HEK293 (cell line): ENCODE measurements around the gene NMD3.
A peak's percentile ranks its signal among the peaks of the same experiment; 100 is the strongest.

Source experiments
- BCL11B ChIP-seq: fragments of 450-650 bp; formaldehyde crosslinking; IDR thresholded peaks from 2 replicates; pipeline ENCODE4 v1.5.1; 2016; ENCODE audit warnings: low read depth, missing biosample characterization, missing genetic modification characterization
- CTCF ChIP-seq: fragments of 450-650 bp; formaldehyde crosslinking; IDR thresholded peaks from 2 replicates; pipeline ENCODE4 v1.5.1; 2016; ENCODE audit warnings: missing biosample characterization, missing genetic modification characterization
- HIC1 ChIP-seq: fragments of 450-650 bp; formaldehyde crosslinking; IDR thresholded peaks from 2 replicates; pipeline ENCODE4 v1.5.1; 2016; ENCODE audit warnings: missing biosample characterization, missing genetic modification characterization
- INSM2 ChIP-seq: fragments of 450-650 bp; formaldehyde crosslinking; IDR thresholded peaks from 2 replicates; pipeline ENCODE4 v1.5.1; 2016; ENCODE audit warnings: missing biosample characterization, missing genetic modification characterization
- MYNN ChIP-seq: fragments of 450-650 bp; formaldehyde crosslinking; IDR thresholded peaks from 2 replicates; pipeline ENCODE4 v1.5.1; 2016; ENCODE audit warnings: missing biosample characterization, missing genetic modification characterization, borderline replicate concordance
- ZBTB49 ChIP-seq: fragments of 450-650 bp; formaldehyde crosslinking; IDR thresholded peaks from 2 replicates; pipeline ENCODE4 v1.5.1; 2016; ENCODE audit warnings: missing biosample characterization, missing genetic modification characterization, low read depth
- ZFHX2 ChIP-seq: fragments of 450-650 bp; formaldehyde crosslinking; conservative IDR thresholded peaks from 2 replicates; pipeline ENCODE4 v1.5.1; 2016; ENCODE audit warnings: missing biosample characterization, missing genetic modification characterization
- ZNF10 ChIP-seq: fragments of 450-650 bp; formaldehyde crosslinking; IDR thresholded peaks from 2 replicates; pipeline ENCODE4 v1.5.1; 2017; ENCODE audit warnings: missing biosample characterization, missing genetic modification characterization
- ZNF114 ChIP-seq: fragments of 450-650 bp; formaldehyde crosslinking; IDR thresholded peaks from 2 replicates; pipeline ENCODE4 v1.5.0; 2017; ENCODE audit warnings: missing biosample characterization, missing genetic modification characterization
- ZNF121 ChIP-seq: fragments of 450-650 bp; formaldehyde crosslinking; IDR thresholded peaks from 2 replicates; pipeline ENCODE4 v1.5.1; 2016; ENCODE audit warnings: missing biosample characterization, missing genetic modification characterization
- ZNF2 ChIP-seq: fragments of 450-650 bp; formaldehyde crosslinking; IDR thresholded peaks from 2 replicates; pipeline ENCODE4 v1.5.1; 2016; ENCODE audit warnings: missing biosample characterization, missing genetic modification characterization
- ZNF202 ChIP-seq: fragments of 450-650 bp; formaldehyde crosslinking; IDR thresholded peaks from 2 replicates; pipeline ENCODE4 v1.5.1; 2016; ENCODE audit warnings: missing biosample characterization, missing genetic modification characterization, borderline replicate concordance
- ZNF248 ChIP-seq: fragments of 450-650 bp; formaldehyde crosslinking; IDR thresholded peaks from 2 replicates; pipeline ENCODE4 v1.5.1; 2017; ENCODE audit warnings: missing biosample characterization, missing genetic modification characterization
- ZNF280D ChIP-seq: fragments of 450-650 bp; formaldehyde crosslinking; IDR thresholded peaks from 2 replicates; pipeline ENCODE4 v1.5.1; 2016; ENCODE audit warnings: missing biosample characterization, missing genetic modification characterization
- ZNF292 ChIP-seq: fragments of 450-650 bp; formaldehyde crosslinking; IDR thresholded peaks from 2 replicates; pipeline ENCODE4 v1.5.1; 2016; ENCODE audit warnings: low read depth, missing biosample characterization, missing genetic modification characterization, borderline replicate concordance
- ZNF335 ChIP-seq: fragments of 450-650 bp; formaldehyde crosslinking; conservative IDR thresholded peaks from 2 replicates; pipeline ENCODE4 v1.5.1; 2016; ENCODE audit warnings: missing biosample characterization, missing genetic modification characterization
- ZNF391 ChIP-seq: fragments of 450-650 bp; formaldehyde crosslinking; IDR thresholded peaks from 2 replicates; pipeline ENCODE4 v1.5.1; 2016; ENCODE audit warnings: low read depth, missing biosample characterization, missing genetic modification characterization, borderline replicate concordance
- ZNF513 ChIP-seq: fragments of 450-650 bp; IDR thresholded peaks from 2 replicates; pipeline ENCODE4 v1.5.1; 2018; ENCODE audit warnings: missing biosample characterization, missing genetic modification characterization
- ZNF548 ChIP-seq: fragments of 450-650 bp; formaldehyde crosslinking; IDR thresholded peaks from 2 replicates; pipeline ENCODE4 v1.5.1; 2016; ENCODE audit warnings: missing biosample characterization, missing genetic modification characterization
- ZNF558 ChIP-seq: fragments of 450-650 bp; formaldehyde crosslinking; IDR thresholded peaks from 2 replicates; pipeline ENCODE4 v1.5.1; 2016; ENCODE audit warnings: missing biosample characterization, missing genetic modification characterization
- ZNF704 ChIP-seq: fragments of 450-650 bp; formaldehyde crosslinking; IDR thresholded peaks from 2 replicates; pipeline ENCODE4 v1.5.1; 2016; ENCODE audit warnings: missing biosample characterization, missing genetic modification characterization
- ZNF777 ChIP-seq: fragments of 450-650 bp; formaldehyde crosslinking; IDR thresholded peaks from 2 replicates; pipeline ENCODE4 v1.5.1; 2017; ENCODE audit warnings: missing biosample characterization, missing genetic modification characterization, borderline replicate concordance
- ZSCAN4 ChIP-seq: fragments of 450-650 bp; formaldehyde crosslinking; IDR thresholded peaks from 2 replicates; pipeline ENCODE4 v1.5.1; 2017; ENCODE audit warnings: missing biosample characterization, missing genetic modification characterization

NMD3 gene

GRCh38 chr3:161220850-161221753 is at the start of gene NMD3 (continued):
- TF ChIP-seq CTCF (no peak), ZNF777 (no peak), HIC1 (tag by site-specific recombination) (no peak), ZNF2 (tag by site-specific recombination) (no peak), ZNF292 (tag by site-specific recombination) (no peak), ZNF335 (tag by site-specific recombination) (peak; percentile 45; the same call in 1 of the 2 replicates), ZBTB49 (tag by site-specific recombination) (no peak), ZNF202 (tag by site-specific recombination) (no peak), ZNF548 (tag by site-specific recombination) (no peak), ZNF280D (tag by site-specific recombination) (no peak), MYNN (tag by site-specific recombination) (no peak), ZNF704 (tag by site-specific recombination) (no peak), ZNF558 (tag by site-specific recombination) (no peak), ZNF10 (tag by site-specific recombination) (no peak), ZSCAN4 (tag by site-specific recombination) (no peak), ZNF121 (tag by site-specific recombination) (no peak), BCL11B (tag by site-specific recombination) (peak; percentile 55; the same call in 1 of the 2 replicates), ZNF248 (tag by site-specific recombination) (no peak), ZFHX2 (peak; percentile 64), ZNF391 (tag by site-specific recombination) (no peak), INSM2 (tag by site-specific recombination) (no peak), ZNF114 (tag by site-specific recombination) (no peak), ZNF513 (tag by site-specific recombination) (no peak; the same call in 1 of the 2 replicates)
